BLaER1 treated with 17β-estradiol and CSF1 and Interleukin-3, amounts not matched to agents 10 nM and 100 nM (cell line): ENCODE data around the gene DDX41.

Source experiments
- H3K27ac ChIP-seq, 11 experiments: shearing (Covaris generic); formaldehyde crosslinking; 2 replicates each; pipeline ENCODE4 v1.8.1; 2022
- H3K27me3 ChIP-seq, 11 experiments: shearing (Covaris generic); formaldehyde crosslinking; 2 replicates each; pipeline ENCODE4 v1.8.1; 2022
- H3K36me3 ChIP-seq, 11 experiments: shearing (Covaris generic); formaldehyde crosslinking; 2 replicates each; pipeline ENCODE4 v1.8.1; 2022
- H3K4me1 ChIP-seq, 10 experiments: shearing (Covaris generic); formaldehyde crosslinking; 2 replicates each; pipeline ENCODE4 v1.8.1; 2022
- H3K4me2 ChIP-seq, 11 experiments: shearing (Covaris generic); formaldehyde crosslinking; 2 replicates each; pipeline ENCODE4 v1.8.1; 2022
- H3K4me3 ChIP-seq, 10 experiments: shearing (Covaris generic); formaldehyde crosslinking; 2 replicates each; pipeline ENCODE4 v1.8.1; 2022
- H3K9ac ChIP-seq, 11 experiments: shearing (Covaris generic); formaldehyde crosslinking; 2 replicates each; pipeline ENCODE4 v1.8.1; 2022
- H3K9me3 ChIP-seq, 11 experiments: shearing (Covaris generic); formaldehyde crosslinking; replicated peaks in 1 of 11; 2 replicates each; pipeline ENCODE4 v1.8.1; 2022
- H4K20me1 ChIP-seq, 11 experiments: shearing (Covaris generic); formaldehyde crosslinking; 2 replicates each; pipeline ENCODE4 v1.8.1; 2022
- Cebpa-rat ChIP-seq, 11 experiments: shearing (Covaris generic); IDR thresholded peaks; 2 replicates each; pipeline ENCODE4 v1.8.1; 2022

The DDX41 gene

GRCh38 chr5:177465044-177465443 lies 51.7 kb downstream of the DDX41 start:
- peaks cover 30 to 88% (median 80%) of the 10 kb centered on the region in 11 experiments for H3K36me3 ChIP-seq

GRCh38 chr5:177462021-177462670 lies 54.6 kb downstream of the DDX41 start:
- peak overlapping the region in 10 of 11 experiments; percentile 0 to 89 (median 75); a peak in 19 of 22 replicates for H3K27ac ChIP-seq
- peaks cover 24 to 61% (median 40%) of the 10 kb centered on the region in 10 experiments for H3K4me1 ChIP-seq
- H4K20me1 ChIP-seq = peaks cover 5 to 85% (median 63%) of the 10 kb centered on the region in 11 experiments; a peak in 21 of 22 replicates
- peaks cover 39 to 86% (median 77%) of the 10 kb centered on the region in 11 experiments for H3K36me3 ChIP-seq
- peaks cover 5 to 24% (median 21%) of the 10 kb centered on the region in 11 experiments; a peak in 18 of 22 replicates for H3K9me3 ChIP-seq
- H3K4me2 ChIP-seq = peak overlapping the region; percentile 67 to 90 (median 81)
- H3K27me3 ChIP-seq = no peaks in the 10 kb centered on the region
- peak overlapping the region in 5 of 10 experiments; percentile 22 to 43 (median 30); a peak in 4 of 20 replicates for H3K4me3 ChIP-seq
- peak overlapping the region in 10 of 11 experiments; percentile 35 to 77 (median 63); a peak in 18 of 22 replicates for H3K9ac ChIP-seq
- no peak for TF ChIP-seq Cebpa-rat (IDR thresholded peaks at IDR 0.05)

More at GRCh38 chr5:177465044-177465443, 51.7 kb downstream of the DDX41 start:
- Histone ChIP-seq H3K9ac (no peak overlapping the region), H3K27me3 (no peaks in the 10 kb centered on the region), H3K4me1 (peaks cover 29 to 51% (median 40%) of the 10 kb centered on the region in 10 experiments), H4K20me1 (peaks cover 9 to 87% (median 63%) of the 10 kb centered on the region in 11 experiments; a peak in 21 of 22 replicates), H3K9me3 (peaks cover 5 to 28% (median 21%) of the 10 kb centered on the region in 11 experiments; a peak in 18 of 22 replicates), H3K4me2 (no peak overlapping the region), H3K27ac (no peak overlapping the region), H3K4me3 (no peak overlapping the region)
- TF ChIP-seq Cebpa-rat (IDR thresholded peaks at IDR 0.05) = no peak
